Omental fat pad (tissue), 4 donors: ENCODE results near the gene MTX1. TPM values are rescaled to one million over a fixed set of nuclear protein-coding genes. Genes with fewer than 3 reads are reported as not detected.
"Not testable (repeated sequence)": the region's sequence is repeated elsewhere in the genome, so short reads cannot be mapped to it uniquely, and the experiment has no call there.

Source experiments
- ATAC-seq: fragments of 150-250 bp; one replicate; pipeline ENCODE4 v1.9.1; 2016; ENCODE audit warnings: mild to moderate bottlenecking, moderate library complexity; ENCODE audit not compliant: low FRiP score
- DNase-seq: peaks from one replicate; pipeline ENCODE4 v3.0.0-alpha.2; 2019; ENCODE audit warnings: low spot score
- CTCF ChIP-seq, 3 donors: fragments of 450-650 bp; IDR thresholded peaks; one replicate each; pipeline ENCODE4 v1.5.1; 2016 to 2017; ENCODE audit warnings: antibody characterized with exemption in 3 of 3, mild to moderate bottlenecking in 3 of 3, moderate library complexity in 2 of 3
- total RNA-seq, 4 donors: library from RNA; depleted of rRNA; stranded (reverse); fragments of >200 nt; gene quantifications; one replicate each; pipeline ENCODE4 v1.1.0, GENCODE V29; 2016

MTX1 gene
- total RNA-seq, 4 donors from 2014 or later = 38.3 to 52.0 (median 40.8) TPM

GRCh38 chr1:155206891-155207805, 1.3 kb upstream of the MTX1 start:
- DNase-seq (peak; percentile 89), ATAC-seq (peak; percentile 40)
- peak in 1 of 3 donors; percentile 27 for TF ChIP-seq CTCF (IDR thresholded peaks at IDR 0.05)

- DNase-seq = no peak
- ATAC-seq = peak; percentile 15
- TF ChIP-seq CTCF (IDR thresholded peaks at IDR 0.05) = no peak
These were observed 522 bp upstream of the MTX1 start, which contains the start of gene THBS3 for GRCh38 chr1:155207806-155208540. Gene THBS3, minus strand, starts transcription at chr1:155207897. Its CDS starts 21 bp downstream, at chr1:155207876.

GRCh38 chr1:155209312-155209721, 822 bp downstream of the MTX1 start:
- DNase-seq (no peak), ATAC-seq (no peak)
- no peak for TF ChIP-seq CTCF (IDR thresholded peaks at IDR 0.05)

- ATAC-seq = no peak
- TF ChIP-seq CTCF (IDR thresholded peaks at IDR 0.05) = no peak
- DNase-seq = no peak
These were observed 2.0 kb downstream of the MTX1 start for GRCh38 chr1:155210314-155211104.

- not testable (repeated sequence) for ATAC-seq, DNase-seq
These were observed 3.0 kb downstream of the MTX1 start for GRCh38 chr1:155211381-155212050.

- ATAC-seq, DNase-seq: not testable (repeated sequence)
These were observed 3.6 kb downstream of the MTX1 start for GRCh38 chr1:155212051-155212440.

- DNase-seq, ATAC-seq: not testable (repeated sequence)
These were observed 6.2 kb downstream of the MTX1 start for GRCh38 chr1:155214702-155215101.
